ENCODE results near the gene BCL2L11. TPM values are rescaled to one million over a fixed set of nuclear protein-coding genes. Genes with fewer than 3 reads are reported as not detected.

BCL2L11 gene
- total RNA-seq, 2 experiments from 2014 or later = 38.7 to 42.5 TPM

DNA sequence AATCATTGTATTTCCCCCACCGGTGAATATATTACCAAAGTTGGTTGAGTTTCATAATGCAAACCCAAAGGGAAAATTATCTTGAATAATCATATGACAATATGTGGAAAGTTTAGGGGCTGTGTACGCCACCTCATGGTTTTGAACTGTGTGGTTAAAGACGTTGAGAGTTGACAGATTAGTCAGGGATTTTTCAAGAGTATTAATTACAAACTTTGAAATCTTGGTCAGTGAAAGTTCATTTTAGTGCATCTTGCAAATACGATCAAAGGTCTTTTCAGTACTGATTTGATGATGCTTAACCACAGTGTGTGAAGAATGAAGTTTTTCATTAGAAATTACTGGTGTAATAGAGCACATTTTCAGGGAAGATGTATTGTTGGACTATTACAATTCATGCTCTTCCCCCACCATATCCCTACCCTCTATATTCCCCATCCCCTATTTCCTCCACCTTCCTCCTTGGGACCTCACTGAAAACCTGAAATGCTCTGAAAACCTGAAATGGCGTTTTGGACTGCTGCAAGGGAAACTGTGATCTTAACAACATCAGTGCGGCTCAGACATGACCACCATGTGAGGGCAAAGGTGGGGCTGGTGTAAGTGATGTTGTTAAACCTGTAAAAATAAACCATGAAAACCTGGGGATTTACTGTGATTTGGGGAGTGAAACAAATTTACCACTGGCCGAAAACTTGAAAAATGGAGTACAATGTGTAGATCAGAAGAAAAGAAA, 4.5 kb upstream of the BCL2L11 start:
- ChIA-PET POLR2A (no interaction called here), CTCF (no interaction called here)

DNA sequence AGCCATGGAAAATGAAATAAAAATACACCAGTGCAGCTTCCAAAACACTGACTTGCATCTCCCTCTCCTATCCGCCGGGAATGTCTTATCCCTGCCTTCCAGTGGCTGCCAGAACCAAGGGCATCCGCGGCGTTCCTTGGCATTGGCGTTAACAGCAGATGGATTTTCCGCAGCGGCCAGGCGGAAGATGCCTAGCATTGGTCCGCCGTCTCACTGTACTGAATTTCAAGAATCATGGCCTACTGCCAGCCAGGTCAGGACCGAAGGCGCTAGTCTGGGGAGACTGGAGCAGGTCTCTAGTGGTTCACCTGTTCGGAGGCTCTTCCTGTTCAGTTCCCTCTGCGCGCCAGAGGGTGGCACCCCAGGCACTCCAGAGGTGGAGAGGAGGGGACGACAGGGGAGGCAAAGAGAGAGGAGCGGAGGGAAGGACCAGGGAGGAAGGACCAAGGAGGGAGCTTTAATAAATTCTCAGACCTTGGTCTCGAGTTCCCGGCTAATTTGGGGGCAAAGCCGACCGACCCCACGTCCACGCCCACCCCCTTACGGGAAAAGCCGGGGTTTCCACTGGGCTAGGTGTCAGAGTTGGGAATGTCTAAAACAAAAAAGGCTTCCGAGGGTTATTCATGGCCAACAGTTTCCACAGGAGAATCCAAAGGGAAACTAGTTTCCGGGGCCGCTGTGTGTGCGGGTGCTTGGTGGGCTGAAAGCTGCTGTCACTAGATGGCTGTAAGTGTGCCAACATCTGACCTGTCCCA, 3.7 kb upstream of the BCL2L11 start:
- CTCF ChIA-PET = interaction anchor here (0.8 to 1.5 kb wide), 3 partner anchors 17 to 72 kb away, joined by 3 to 4 read pairs (median 3); no protein-coding TSS in a partner anchor
- POLR2A ChIA-PET = no interaction called here

DNA sequence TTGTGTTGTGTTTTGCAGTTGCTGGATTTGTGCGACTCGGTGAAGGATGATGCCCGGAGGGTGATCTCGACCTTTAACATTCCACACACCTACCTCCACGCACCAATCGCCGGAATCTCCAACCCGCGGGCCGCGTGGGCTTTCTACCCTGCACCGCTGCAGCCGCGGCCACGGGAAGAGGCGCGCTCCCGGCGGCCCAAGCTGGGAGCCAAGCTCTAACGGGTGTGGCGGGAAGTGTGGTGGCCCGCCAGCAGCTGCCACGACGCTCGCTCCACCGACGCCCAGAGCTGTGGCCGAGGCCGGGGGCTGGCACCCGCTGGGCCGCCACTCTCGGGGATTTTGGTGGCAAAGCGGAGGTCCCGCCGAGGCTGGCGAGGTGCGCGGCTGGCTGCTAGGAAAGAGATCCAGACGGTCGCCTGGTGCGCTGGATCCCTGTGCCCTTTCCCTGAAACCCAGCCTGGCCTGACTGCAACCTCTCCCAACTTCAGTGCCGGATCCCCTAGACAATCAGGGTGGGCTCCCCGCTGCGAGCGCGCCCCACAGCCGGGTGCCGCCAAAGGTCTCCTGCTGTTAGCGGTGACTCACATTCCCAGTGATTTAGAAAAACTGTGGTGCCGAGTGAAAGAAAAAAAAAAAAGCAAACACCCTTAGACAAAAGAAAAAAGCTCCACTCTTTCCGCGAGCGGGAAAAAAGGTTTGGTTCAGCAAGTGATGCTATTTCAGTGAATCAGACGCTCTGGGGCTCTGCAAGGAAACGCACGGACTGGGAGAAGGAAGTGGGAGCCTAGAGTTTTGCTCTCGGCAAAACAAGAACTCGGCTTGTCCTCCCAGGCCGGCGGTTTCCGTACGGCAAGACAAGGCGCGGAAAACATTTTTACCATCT, 2.9 kb upstream of the BCL2L11 start:
- CTCF ChIA-PET = interaction anchor here (0.8 to 1.5 kb wide), 3 partner anchors 18 to 71 kb away, joined by 3 to 4 read pairs (median 3); no protein-coding TSS in a partner anchor
- POLR2A ChIA-PET = no interaction called here

DNA sequence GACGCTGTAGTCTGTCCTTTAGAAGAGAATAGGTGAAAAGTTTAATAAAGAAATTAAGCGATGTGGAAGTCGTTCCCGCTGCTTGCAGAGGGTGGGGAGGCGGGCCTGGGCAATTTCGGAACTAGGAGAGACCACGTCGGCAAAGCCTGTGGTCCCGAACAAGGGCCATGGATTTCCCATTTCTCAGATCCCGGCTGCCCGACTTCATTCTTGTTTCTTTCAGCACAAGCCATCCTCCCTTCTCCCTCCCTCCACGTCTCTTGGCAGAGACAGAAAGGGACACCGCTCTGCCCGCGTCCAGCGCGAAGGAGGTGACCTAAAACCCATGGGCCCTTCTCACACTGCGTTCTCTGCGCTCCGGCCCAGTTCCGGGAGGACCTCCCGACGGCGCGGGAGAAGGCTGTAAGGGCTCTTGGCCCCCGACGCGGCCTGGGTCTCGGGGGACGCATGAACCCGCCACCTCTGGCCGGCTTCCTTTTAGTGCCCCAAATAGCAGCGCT, 2.2 kb upstream of the BCL2L11 start:
- ChIA-PET CTCF (interaction anchor here (1.5 kb wide), 1 partner anchor 18 kb away, joined by 4 read pairs; no protein-coding TSS in a partner anchor), POLR2A (no interaction called here)

DNA sequence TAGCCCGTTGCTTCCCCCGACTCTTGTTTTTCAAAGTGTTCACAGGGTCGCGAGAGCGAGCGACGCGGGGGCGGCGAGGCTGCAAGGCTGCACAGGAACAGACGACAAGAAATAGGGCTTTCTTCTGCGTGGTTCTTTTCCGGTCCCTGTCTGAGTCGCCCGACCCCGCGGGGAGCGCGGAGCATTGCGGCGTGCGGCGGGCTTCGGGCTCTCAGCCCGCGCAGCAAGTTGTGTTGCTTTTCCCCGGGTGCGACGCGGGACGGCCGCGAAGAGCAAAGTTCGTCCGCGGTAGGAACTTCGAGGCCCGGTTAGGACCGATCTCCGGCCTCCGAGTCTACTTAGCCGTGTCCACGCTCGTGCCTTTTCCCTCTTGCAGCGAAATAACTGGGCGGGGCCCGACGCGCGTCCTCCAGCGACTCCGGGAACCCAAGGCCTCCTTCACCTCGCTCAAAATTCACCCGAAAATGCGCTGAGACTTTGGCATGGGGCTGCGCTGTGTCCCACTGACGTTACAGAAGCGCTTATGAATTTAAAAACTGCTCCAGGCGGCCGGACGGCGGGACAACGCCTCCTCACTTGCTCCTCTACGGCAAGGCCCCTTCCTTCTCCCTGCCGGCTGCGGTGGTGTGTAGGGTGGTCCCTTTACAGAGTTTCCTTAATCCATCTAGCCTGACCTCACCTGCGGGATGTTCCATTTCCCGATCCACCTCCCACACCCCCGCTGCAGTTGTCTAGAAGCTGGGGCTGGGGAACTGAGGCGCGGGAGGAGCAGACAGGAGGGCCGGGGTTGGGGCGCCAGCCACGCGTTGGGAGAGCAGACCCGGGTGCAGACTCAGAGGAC, 1.5 kb upstream of the BCL2L11 start:
- ChIA-PET CTCF (interaction anchor here (0.7 kb wide), 1 partner anchor 24 kb away, joined by 3 read pairs; no protein-coding TSS in a partner anchor), POLR2A (no interaction called here)

DNA sequence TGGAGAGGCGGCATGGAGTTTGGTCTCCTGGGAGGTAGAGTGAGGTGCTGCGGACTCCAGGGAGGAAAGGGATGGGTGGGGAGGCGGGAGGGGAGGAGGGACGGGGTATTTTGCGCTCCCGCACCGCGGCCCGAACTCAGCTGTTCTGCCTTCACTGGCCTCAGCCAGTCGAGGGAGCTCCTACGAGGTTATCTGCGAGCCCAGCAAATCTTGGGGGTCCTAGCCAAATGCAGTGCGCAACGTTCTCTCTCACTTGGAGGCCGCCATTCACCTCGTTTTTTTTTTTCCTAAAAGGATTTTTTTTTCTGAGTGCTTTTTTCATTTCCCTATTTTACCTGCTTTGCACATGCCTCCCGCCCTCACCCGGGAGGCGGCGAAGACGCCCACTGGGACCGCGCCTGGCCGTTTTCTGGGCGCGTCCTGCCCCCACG, 877 bp upstream of the BCL2L11 start:
- ChIA-PET POLR2A (interaction anchor here (0.6 to 1.4 kb wide), 2 partner anchors 28 to 763 kb away, joined by 3 to 4 read pairs; no protein-coding TSS in a partner anchor), CTCF (interaction anchor here (0.7 to 1.4 kb wide), 3 partner anchors 13 to 588 kb away, joined by 3 to 7 read pairs (median 4); no protein-coding TSS in a partner anchor)

DNA sequence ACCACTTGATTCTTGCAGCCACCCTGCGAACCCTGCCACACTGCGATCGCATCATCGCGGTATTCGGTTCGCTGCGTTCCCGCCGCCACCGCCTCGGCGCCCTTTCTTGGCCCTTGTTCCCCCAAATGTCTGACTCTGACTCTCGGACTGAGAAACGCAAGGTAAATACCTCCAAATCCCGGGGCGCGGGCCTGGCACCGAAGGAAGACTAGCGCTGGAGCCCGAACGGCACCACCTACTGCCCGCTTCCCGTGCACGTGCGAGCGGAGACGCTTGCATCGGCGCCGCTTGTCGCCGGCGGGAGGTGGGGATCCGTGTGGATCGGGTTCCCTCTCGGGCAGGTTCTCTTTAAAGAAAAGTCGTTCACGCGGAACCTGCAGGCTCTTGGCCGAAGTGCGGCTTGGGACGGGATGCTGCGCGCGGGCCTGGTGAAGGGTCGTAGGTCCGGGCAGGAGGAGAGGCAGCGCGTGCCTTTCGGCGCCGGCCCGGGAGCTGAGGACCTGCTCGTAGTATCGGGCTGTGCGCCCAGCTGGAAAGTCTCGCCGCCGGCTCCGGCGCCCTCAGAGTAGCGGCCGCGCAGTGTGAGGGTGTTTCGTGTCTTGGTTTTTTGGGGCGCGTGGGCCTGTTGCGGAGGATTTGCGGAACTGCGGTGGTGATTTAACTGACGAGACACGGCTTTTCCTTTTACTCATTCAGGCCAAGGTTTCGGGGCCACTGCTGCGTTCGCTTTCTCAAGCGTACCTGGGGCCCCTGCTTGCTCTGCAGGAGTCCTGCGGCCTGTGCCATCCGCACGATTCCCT, 514 bp downstream of the BCL2L11 start:
- ChIA-PET POLR2A (interaction anchor here (0.7 to 1.4 kb wide), 3 partner anchors 10 to 47 kb away, joined by 3 read pairs; no protein-coding TSS in a partner anchor), CTCF (interaction anchor here (1.2 to 1.4 kb wide), 2 partner anchors 12 to 587 kb away, joined by 4 to 7 read pairs; no protein-coding TSS in a partner anchor)

DNA sequence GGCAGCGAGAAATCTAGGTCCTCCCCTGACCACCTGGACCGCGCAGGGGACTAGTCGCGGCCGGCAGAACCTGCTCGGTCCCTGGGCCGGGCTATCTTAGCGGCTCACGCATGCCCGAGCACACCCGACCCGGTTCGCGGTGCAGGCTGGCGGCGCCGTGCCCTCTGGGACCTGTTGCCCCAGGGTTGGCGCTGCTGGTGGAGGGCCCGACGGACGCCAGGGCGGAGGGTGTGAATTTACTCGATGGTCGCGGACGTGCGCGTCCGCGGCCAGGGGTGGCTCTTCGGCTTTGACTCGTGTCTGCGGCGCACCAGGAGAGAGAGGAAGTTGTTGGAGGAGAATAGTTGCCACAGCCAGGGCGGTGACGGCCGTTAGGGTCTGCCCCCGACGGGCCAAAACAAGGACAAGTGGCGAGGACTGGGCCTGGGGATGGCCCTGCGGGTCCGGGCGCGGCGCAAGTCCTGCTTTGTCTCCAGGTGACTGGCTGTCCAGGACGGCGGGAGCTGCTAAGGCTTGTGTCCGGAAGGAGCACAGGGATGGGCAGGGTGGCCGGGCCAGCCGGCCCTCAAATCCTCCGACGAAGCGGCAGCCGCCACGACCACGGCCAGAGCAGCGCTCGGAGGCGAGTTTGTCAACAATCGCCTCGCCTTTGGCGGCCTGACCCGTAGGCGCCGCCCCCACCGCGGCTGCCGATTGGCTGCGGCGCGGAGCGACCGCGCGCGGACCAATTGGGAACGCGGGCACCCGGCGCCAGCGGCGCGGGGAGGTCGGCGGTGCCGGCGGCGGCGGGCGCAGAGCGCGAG, 1.3 kb downstream of the BCL2L11 start:
- ChIA-PET CTCF (no interaction called here), POLR2A (no interaction called here)

DNA sequence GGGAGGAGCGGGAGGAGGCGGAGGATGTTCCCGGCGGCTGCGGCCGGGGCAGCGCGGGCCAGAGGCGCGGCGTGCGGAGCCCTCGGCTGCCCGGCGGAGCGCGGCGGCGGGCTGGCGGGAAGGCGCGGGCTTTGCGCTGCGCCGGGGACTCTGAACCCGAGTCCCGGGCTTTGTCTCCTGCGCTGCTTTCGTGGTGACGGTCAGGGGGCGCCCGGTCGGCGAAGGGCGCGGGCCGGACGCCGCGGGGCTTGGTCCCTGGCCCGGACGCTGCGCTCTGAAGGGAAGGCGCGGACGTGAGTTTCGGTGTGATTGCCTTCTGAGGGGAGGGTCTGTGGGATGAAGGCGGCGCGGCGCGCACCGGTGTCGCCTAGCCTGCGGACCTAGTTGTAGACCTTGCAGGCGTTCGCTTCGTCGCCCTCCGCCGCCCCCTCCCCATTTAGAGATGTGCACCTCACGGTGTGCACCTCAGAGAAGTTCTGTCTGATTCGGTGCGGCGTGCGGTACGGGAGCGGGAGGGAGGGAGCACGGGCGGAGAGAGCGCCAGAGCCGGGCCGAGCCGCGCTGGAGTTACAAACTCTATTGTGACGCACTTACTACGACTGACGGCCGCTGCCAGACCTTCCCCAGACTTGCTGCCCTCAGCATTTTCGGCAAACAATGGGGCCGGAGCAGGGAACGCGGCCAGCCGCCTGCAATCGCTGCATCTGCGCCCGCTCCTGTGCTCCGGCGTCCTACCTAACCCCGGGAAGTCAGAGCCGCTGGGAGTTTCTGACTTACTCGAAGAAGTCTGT, 2.1 kb downstream of the BCL2L11 start:
- CTCF ChIA-PET = no interaction called here
- POLR2A ChIA-PET = interaction anchor here (0.9 kb wide), 1 partner anchor 374 kb away, joined by 3 read pairs; no protein-coding TSS in a partner anchor

DNA sequence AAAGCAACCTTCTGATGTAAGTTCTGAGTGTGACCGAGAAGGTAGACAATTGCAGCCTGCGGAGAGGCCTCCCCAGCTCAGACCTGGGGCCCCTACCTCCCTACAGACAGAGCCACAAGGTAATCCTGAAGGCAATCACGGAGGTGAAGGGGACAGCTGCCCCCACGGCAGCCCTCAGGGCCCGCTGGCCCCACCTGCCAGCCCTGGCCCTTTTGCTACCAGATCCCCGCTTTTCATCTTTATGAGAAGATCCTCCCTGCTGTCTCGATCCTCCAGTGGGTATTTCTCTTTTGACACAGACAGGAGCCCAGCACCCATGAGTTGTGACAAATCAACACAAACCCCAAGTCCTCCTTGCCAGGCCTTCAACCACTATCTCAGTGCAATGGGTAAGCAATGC, 3.0 kb downstream of the BCL2L11 start:
- ChIA-PET POLR2A (interaction anchor here (0.9 kb wide), 1 partner anchor 375 kb away, joined by 3 read pairs; no protein-coding TSS in a partner anchor), CTCF (no interaction called here)

DNA sequence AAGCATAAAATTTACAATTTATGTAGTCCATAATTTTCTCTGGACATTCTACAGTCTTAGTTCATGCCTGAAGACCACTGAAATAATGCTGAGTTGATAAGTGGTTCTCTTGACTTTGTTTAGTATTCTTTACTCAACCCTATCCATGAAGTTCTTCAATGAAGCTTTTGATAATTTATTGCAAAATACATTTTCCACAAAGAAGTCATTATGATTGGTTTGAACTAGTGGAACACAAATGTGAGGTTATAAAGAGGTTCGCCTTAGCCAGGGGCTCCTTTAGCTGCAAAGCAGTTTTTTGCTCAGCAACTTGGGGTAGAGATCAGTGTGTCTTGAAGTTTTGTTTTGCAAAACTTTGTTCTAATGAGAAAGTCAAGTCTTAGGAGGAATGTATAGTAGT, 5.9 kb downstream of the BCL2L11 start:
- POLR2A ChIA-PET = no interaction called here
- CTCF ChIA-PET = no interaction called here

DNA sequence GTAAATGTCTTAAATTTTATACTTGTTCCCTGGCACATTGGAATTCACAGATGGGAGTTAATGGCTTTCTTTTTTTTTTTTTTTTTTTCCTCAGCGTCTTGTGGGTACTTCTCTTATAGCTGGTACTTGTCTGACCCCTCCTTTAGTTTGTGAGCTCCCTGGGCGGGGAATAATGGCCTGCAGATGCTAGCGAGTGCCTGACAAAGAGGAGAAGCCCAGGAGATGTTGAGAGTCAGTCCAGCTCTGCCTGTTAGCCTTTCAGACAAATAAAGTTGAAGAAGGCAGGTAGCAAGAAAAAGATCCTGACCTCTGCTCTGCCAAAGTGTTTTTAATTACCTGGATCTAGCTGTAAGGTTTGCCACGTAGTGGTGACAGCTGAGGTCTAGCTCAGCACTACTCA, 6.6 kb downstream of the BCL2L11 start:
- CTCF ChIA-PET = no interaction called here

DNA sequence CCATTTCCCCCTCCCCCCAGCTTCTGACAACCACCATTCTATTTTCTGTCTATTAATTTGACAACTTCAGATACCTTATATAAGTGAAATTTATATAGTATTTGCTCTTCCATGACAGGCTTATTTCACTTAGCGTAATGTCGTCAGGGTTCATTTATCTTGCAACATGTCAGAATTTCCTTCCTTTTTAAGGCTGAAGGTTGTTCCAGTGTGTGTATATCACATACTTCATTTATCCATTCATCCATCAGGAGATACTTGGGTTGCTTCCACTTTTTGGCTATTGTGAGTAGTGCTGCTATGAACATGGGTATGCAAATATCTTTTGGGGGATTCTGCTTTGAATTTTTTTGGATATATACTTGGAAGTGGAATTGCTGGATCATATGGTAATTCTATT, 7.4 kb downstream of the BCL2L11 start:
- ChIA-PET POLR2A (no interaction called here), CTCF (no interaction called here)

More for the DNA sequence above, 6.6 kb downstream of the BCL2L11 start:
- POLR2A ChIA-PET = no interaction called here

DNA sequence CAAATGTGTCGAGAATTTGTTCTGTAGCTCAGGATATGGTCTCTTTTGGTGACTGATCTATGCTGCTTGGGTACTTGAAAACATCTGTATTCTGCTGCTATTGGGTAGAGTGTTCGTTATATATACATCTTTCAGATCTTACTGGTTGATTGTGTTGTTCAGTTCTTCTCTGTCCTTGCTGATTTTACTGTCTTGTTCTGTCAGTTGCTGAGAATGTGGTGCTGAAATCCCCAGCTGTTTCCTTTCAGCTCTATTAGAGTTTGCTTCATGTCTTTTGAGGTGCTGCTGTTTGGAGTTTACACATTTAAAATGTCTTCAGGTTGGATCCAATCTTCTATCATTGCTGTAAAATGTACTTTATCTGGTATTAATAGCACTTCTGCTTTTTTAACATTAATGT, 12.9 kb downstream of the BCL2L11 start:
- POLR2A ChIA-PET = no interaction called here
- CTCF ChIA-PET = interaction anchor here (1.4 kb wide), 1 partner anchor 13 kb away, joined by 7 read pairs; the partner anchor contains the start of gene BCL2L11

DNA sequence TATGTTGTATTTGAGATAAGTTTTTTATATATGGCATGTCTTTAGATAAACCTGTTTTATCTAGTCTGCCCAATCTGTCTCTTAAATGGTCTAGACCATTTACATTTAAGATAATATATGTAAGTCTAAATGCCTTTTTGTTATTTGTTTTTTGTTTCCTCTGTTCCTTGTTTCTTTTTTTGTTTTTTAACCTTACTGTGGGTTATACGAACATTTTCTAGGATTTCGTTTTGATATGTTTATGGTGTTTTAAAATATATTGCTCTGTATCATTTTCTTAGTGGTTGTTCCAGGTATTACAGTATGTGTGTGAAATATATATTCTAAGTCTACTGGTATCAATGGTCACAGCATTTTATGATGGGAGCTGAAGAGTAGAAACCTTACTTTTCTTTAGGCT, 13.3 kb downstream of the BCL2L11 start:
- POLR2A ChIA-PET = no interaction called here
- CTCF ChIA-PET = no interaction called here

DNA sequence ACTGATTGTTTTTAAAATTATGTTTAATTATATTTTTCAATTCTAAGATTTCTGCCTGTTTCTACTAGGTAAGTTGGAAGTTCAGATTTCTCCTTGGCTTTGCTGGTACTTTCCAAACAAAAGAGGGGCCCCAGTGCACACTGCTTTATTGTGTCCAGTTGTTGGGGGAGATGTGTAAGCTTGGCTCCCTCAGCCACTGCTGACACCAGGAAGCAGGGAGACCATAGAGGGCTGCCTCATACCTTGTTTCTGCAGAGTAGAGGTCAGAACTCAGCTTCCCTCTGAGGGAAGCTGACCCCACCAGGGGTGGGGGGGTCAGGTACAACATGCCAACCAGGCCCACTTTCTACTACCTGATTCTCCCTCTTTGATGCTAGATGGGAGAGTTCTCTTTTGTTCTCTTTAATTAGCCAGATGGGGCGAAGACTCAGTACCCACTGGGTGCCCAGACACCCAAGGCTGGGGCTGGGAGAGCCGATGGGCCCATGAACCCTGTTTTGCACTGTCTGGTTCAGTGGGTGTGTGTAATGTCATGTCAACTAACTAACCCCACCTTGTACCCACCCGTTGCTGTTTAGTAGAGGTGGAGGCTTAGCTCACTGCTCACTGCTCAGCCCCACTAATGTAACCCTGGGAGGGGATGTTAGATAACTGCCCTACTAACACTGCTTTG, 14.7 kb downstream of the BCL2L11 start:
- POLR2A ChIA-PET = no interaction called here
- CTCF ChIA-PET = no interaction called here

All from activated CD8-positive, alpha-beta memory T cell treated with anti-CD3 and anti-CD28 coated beads for 36 hours (primary cell).